Activated T-helper 17 cell treated with anti-CD3 and anti-CD28 coated beads, Interleukin-2, amount 50 U/mL, for 72 hours (primary cell): ENCODE measurements around the gene RPS6KA3. TPM values are rescaled to one million over a fixed set of nuclear protein-coding genes. Genes with fewer than 3 reads are reported as not detected.
A peak's percentile ranks its signal among the peaks of the same experiment; 100 is the strongest.
"Not testable (repeated sequence)": the region's sequence is repeated elsewhere in the genome, so short reads cannot be mapped to it uniquely, and the experiment has no call there.

Source experiments
- ATAC-seq: fragments of 150-1000 bp; cut with Tn5 transposase; replicated peaks from 2 replicates; pipeline ENCODE4 v1.10.0; 2021; ENCODE audit warnings: mild to moderate bottlenecking, moderate library complexity
- H3K27ac Mint-ChIP-seq: one replicate; pipeline ENCODE4 v1.8.0; 2022; ENCODE audit warnings: mixed read lengths
- H3K27me3 Mint-ChIP-seq: one replicate; pipeline ENCODE4 v1.8.0; 2022; ENCODE audit warnings: mixed read lengths
- H3K36me3 Mint-ChIP-seq: one replicate; pipeline ENCODE4 v1.8.0; 2022; ENCODE audit warnings: low read depth, mild to moderate bottlenecking, mixed read lengths
- H3K4me1 Mint-ChIP-seq: one replicate; pipeline ENCODE4 v1.8.0; 2022; ENCODE audit warnings: mixed read lengths
- H3K4me3 Mint-ChIP-seq: one replicate; pipeline ENCODE4 v1.8.0; 2022; ENCODE audit warnings: mild to moderate bottlenecking, mixed read lengths
- H3K9me3 Mint-ChIP-seq: one replicate; pipeline ENCODE4 v1.8.0; 2022; ENCODE audit warnings: mixed read lengths
- total RNA-seq, 2 donors: library from RNA; stranded (reverse); gene quantifications; one replicate each; pipeline ENCODE4 v1.2.3, GENCODE V29; 2022

RPS6KA3 gene
- total RNA-seq, 2 donors from 2014 or later, result 53.4 to 64.9 TPM

- Mint-ChIP-seq H3K4me3 (no peak overlapping the region), H3K9me3 (no peaks in the 10 kb centered on the region), H3K4me1 (no peaks in the 10 kb centered on the region), H3K36me3 (peaks cover 98% of the 10 kb centered on the region), H3K27me3 (no peaks in the 10 kb centered on the region), H3K27ac (no peak overlapping the region)
- ATAC-seq, result no peak
Observed at GRCh38 chrX:20171887-20172286, 94.8 kb downstream of the RPS6KA3 start.

DNA sequence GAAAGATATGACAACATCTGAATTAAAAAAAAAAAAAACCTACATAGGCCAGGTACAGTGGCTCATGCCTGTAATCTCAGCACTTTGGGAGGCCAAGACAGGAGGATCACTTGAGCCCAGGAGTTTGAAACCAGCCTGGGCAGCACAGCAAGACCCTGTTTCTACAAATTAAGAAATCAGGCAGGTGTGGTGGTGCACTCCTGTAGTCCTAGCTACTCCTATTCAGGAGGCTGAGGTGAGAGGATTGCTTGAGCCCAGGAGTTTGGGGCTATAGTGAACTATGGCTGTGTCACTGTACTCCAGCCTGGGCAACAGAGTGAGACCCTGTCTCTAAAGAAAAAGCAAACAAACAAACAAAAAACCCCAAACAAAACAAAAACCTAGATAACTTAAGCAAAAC is 104.2 kb downstream of the RPS6KA3 start:
- H3K27ac Mint-ChIP-seq, H3K4me3 Mint-ChIP-seq, ATAC-seq, H3K9me3 Mint-ChIP-seq, H3K4me1 Mint-ChIP-seq, H3K27me3 Mint-ChIP-seq: not testable (repeated sequence)
- peaks cover 84% of the 10 kb centered on the region for H3K36me3 Mint-ChIP-seq

DNA sequence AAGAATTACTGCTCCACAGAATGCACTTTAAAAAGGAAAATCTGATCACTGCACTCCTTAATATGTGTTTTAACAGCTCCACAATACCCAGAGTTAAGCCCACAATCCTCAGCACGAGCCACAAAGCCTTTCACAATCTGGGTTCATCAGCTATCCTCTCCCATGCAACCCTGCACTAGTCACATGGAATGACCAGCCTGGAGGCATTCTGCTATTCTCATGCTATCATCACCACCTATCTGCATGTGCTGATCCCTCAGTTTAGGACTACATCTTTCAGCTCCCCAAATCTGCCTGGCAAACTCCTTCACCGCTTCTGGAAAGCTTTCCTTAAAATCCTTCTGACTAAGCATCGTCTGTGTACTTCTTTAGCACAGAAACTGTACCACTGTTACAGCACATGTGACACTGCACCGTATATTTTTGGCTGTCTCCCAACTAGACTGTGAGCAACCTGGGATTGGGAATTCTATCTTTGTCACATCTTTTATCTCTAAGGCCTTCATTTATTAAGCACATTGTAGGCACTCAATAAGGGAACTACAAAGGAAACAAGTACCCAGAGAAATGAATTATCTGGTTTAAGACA is 106.8 kb downstream of the RPS6KA3 start:
- no peaks in the 10 kb centered on the region for H3K4me1 Mint-ChIP-seq
- no peaks in the 10 kb centered on the region for H3K27me3 Mint-ChIP-seq
- H3K36me3 Mint-ChIP-seq, result peaks cover 86% of the 10 kb centered on the region
- no peak for ATAC-seq
- H3K4me3 Mint-ChIP-seq, result no peak overlapping the region
- H3K9me3 Mint-ChIP-seq, result no peaks in the 10 kb centered on the region
- H3K27ac Mint-ChIP-seq, result no peak overlapping the region

DNA sequence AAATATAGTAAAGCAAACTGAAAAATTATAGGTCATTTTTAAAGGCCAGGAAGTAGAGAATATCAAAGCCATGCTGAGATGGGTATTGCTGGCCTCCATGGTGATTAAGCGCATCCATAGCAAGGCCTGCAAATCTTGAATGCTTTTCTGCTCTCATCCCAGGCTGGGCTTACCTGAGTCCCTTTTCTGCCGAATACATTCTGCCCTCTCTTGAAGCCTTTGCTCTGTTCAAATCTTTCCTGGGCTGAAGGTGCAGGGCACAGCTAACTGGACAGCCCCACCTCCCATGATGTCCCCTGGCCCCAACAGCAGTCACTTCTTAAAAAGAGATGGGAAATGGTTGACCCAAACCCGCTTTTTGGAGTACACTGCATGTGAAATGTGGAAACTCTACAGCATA is 115.0 kb downstream of the RPS6KA3 start:
- no peak for ATAC-seq
- Mint-ChIP-seq H3K4me3 (no peak overlapping the region), H3K36me3 (peaks cover 56% of the 10 kb centered on the region), H3K4me1 (no peaks in the 10 kb centered on the region), H3K27me3 (no peaks in the 10 kb centered on the region), H3K27ac (no peak overlapping the region), H3K9me3 (no peaks in the 10 kb centered on the region)

- H3K9me3 Mint-ChIP-seq, result no peaks in the 10 kb centered on the region
- ATAC-seq, result no peak
- peaks cover 4% of the 10 kb centered on the region for H3K4me1 Mint-ChIP-seq
- H3K4me3 Mint-ChIP-seq, result no peak overlapping the region
- H3K27ac Mint-ChIP-seq, result no peak overlapping the region
- peaks cover 32% of the 10 kb centered on the region for H3K36me3 Mint-ChIP-seq
- no peaks in the 10 kb centered on the region for H3K27me3 Mint-ChIP-seq
Observed at GRCh38 chrX:20149326-20149725, 117.4 kb downstream of the RPS6KA3 start.

DNA sequence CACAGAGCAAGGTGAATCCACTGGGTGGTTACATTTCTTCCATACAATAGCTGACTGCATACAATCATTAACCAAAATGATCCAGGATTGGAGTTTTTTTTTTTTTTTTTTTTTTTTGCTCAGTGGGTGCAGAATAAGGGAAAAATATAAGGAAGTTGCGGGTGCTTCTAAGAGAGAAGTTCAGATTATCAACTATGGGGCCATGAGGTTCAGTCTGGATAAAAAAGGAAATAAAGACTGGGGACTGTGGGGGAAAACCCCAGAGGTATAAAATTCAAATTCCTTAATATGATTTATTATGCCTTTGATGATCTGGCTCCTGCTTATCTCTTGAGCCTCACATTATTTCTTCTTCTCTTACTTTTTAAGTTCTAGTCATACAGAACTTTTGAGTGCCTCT is 119.1 kb downstream of the RPS6KA3 start:
- H3K27ac Mint-ChIP-seq, result no peak overlapping the region
- H3K36me3 Mint-ChIP-seq, result peaks cover 17% of the 10 kb centered on the region
- no peaks in the 10 kb centered on the region for H3K27me3 Mint-ChIP-seq
- no peak overlapping the region for H3K4me3 Mint-ChIP-seq
- ATAC-seq, result no peak
- H3K4me1 Mint-ChIP-seq, result peaks cover 4% of the 10 kb centered on the region
- H3K9me3 Mint-ChIP-seq, result no peaks in the 10 kb centered on the region

GRCh38 chrX:20144491-20144890 is 122.2 kb downstream of the RPS6KA3 start:
- Mint-ChIP-seq H3K4me1 (peaks cover 9% of the 10 kb centered on the region), H3K27ac (no peak overlapping the region)

GRCh38 chrX:20143561-20143960 is 123.1 kb downstream of the RPS6KA3 start:
- Mint-ChIP-seq H3K9me3 (no peaks in the 10 kb centered on the region), H3K4me1 (peaks cover 13% of the 10 kb centered on the region), H3K27ac (no peak overlapping the region), H3K4me3 (peak overlapping the region; percentile 58), H3K36me3 (peaks cover 26% of the 10 kb centered on the region), H3K27me3 (no peaks in the 10 kb centered on the region)
- no peak for ATAC-seq

More at GRCh38 chrX:20144491-20144890, 122.2 kb downstream of the RPS6KA3 start:
- no peak for ATAC-seq
- peaks cover 16% of the 10 kb centered on the region for H3K36me3 Mint-ChIP-seq
- H3K4me3 Mint-ChIP-seq, result no peak overlapping the region
- no peaks in the 10 kb centered on the region for H3K9me3 Mint-ChIP-seq
- H3K27me3 Mint-ChIP-seq, result no peaks in the 10 kb centered on the region

- no peak for ATAC-seq
- H3K36me3 Mint-ChIP-seq, result peaks cover 30% of the 10 kb centered on the region
- peak overlapping the region; percentile 43 for H3K27ac Mint-ChIP-seq
- no peaks in the 10 kb centered on the region for H3K27me3 Mint-ChIP-seq
- peak overlapping the region; percentile 58 for H3K4me3 Mint-ChIP-seq
- H3K4me1 Mint-ChIP-seq, result peaks cover 13% of the 10 kb centered on the region
- H3K9me3 Mint-ChIP-seq, result no peaks in the 10 kb centered on the region
Observed at GRCh38 chrX:20143111-20143510, 123.6 kb downstream of the RPS6KA3 start.

GRCh38 chrX:20141281-20142220 is 125.2 kb downstream of the RPS6KA3 start, which contains the start of gene EIF1AX:
Gene EIF1AX (minus strand): TSS chrX:20141838. CDS start chrX:20141640, 198 bp downstream.
- peak within 1 kb of the TSS; percentile 81 for H3K4me3 Mint-ChIP-seq
- peak; percentile 99 for ATAC-seq
- peaks cover 46% of the 10 kb centered on the region for H3K36me3 Mint-ChIP-seq
- H3K9me3 Mint-ChIP-seq, result no peaks in the 10 kb centered on the region
- H3K27ac Mint-ChIP-seq, result peak within 1 kb of the TSS; percentile 75
- peaks cover 13% of the 10 kb centered on the region for H3K4me1 Mint-ChIP-seq
- no peaks in the 10 kb centered on the region for H3K27me3 Mint-ChIP-seq

DNA sequence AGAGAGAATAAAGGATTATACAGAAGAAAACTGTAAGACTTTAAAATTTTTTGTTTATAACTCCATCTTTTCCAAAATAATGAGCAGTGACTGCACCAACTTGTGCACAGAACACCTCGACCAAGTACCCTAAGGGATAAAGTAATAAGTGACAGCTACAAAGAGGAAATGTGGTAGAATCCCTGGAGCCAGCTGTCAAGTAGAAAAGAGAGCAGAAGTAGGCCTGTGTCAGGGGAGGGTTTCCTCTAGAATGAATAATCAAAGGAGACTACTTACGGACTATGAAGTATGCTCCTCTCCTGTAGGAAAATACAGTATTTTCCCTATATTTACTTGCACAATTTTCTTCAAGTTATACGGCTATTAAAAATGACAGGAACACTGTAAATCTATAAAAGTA is 126.3 kb downstream of the RPS6KA3 start:
- H3K27ac Mint-ChIP-seq, result peak overlapping the region; percentile 75

GRCh38 chrX:20139966-20140365 is 126.7 kb downstream of the RPS6KA3 start:
- no peak for ATAC-seq
- Mint-ChIP-seq H3K27ac (peak overlapping the region; percentile 75), H3K27me3 (no peaks in the 10 kb centered on the region), H3K36me3 (peaks cover 62% of the 10 kb centered on the region), H3K4me1 (peaks cover 18% of the 10 kb centered on the region), H3K4me3 (peak overlapping the region; percentile 81), H3K9me3 (no peaks in the 10 kb centered on the region)

More for the DNA sequence above, 126.3 kb downstream of the RPS6KA3 start:
- H3K9me3 Mint-ChIP-seq, result no peaks in the 10 kb centered on the region
- H3K27me3 Mint-ChIP-seq, result no peaks in the 10 kb centered on the region
- peaks cover 57% of the 10 kb centered on the region for H3K36me3 Mint-ChIP-seq
- H3K4me1 Mint-ChIP-seq, result peaks cover 18% of the 10 kb centered on the region
- ATAC-seq, result no peak
- peak overlapping the region; percentile 81 for H3K4me3 Mint-ChIP-seq

DNA sequence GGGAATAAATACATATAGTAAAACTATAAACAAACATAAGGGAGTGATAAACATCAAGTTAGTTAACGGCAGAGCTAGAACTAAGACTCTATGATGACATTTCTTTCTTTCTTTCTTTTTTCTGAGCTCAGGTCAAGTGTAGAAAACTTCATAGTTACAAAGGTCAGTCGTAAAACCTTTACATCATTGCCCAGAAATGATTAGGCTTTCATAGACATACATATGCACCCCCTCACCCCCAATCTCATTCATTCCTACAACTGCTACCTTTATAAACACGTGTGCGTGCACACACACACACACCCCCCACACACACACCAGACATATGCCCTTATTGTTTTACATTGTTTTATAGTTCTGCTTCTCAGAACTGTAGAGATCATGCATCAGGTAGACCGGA is 130.8 kb downstream of the RPS6KA3 start:
- H3K4me3 Mint-ChIP-seq, result peak overlapping the region; percentile 11
- H3K27ac Mint-ChIP-seq, result peak overlapping the region; percentile 45
- no peaks in the 10 kb centered on the region for H3K9me3 Mint-ChIP-seq
- H3K36me3 Mint-ChIP-seq, result peaks cover 97% of the 10 kb centered on the region
- H3K27me3 Mint-ChIP-seq, result no peaks in the 10 kb centered on the region
- ATAC-seq, result no peak
- H3K4me1 Mint-ChIP-seq, result peaks cover 14% of the 10 kb centered on the region

- Mint-ChIP-seq H3K4me1 (peaks cover 5% of the 10 kb centered on the region), H3K27me3 (no peaks in the 10 kb centered on the region), H3K9me3 (no peaks in the 10 kb centered on the region), H3K36me3 (peaks cover 95% of the 10 kb centered on the region), H3K4me3 (no peak overlapping the region), H3K27ac (no peak overlapping the region)
- no peak for ATAC-seq
Observed at GRCh38 chrX:20132666-20133065, 134.0 kb downstream of the RPS6KA3 start.

DNA sequence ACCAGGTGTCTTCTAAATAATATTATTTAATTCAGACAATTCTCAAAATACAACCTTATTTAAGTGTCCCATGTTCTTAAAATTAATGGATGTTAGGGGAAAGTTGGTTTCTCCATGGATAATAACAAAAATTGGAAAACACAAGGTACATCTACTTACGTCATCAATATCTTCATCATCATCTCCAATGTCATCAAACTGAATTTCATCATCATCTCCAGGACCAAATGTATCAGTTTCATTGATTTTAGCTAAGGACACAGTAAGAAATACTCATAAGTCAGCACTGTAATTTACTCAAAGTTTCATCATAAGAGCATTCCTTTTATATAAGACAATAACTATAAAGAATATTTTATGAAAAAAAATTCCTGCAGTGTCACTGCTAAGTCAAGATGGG is 136.4 kb downstream of the RPS6KA3 start:
- ATAC-seq, result no peak
- Mint-ChIP-seq H3K27ac (no peak overlapping the region), H3K4me3 (no peak overlapping the region), H3K27me3 (no peaks in the 10 kb centered on the region), H3K9me3 (no peaks in the 10 kb centered on the region), H3K36me3 (peaks cover 76% of the 10 kb centered on the region), H3K4me1 (no peaks in the 10 kb centered on the region)
